OCI-LY3 (cell line): ENCODE measurements around the gene FAM240A.

Source experiments
- H2AFZ ChIP-seq: fragments of 200-600, 300-600 bp; shearing (Covaris generic); 2 replicates; pipeline ENCODE4 v1.6.0; 2014; ENCODE audit warnings: antibody characterized with exemption, low read depth, low read length
- H3K27ac ChIP-seq: fragments of 200-600, 300-600 bp; sonication (generic); 2 replicates; pipeline ENCODE4 v1.5.1; 2014; ENCODE audit warnings: mild to moderate bottlenecking, low read length, moderate library complexity, mixed read lengths
- H3K27me3 ChIP-seq: fragments of 200-600, 300-600 bp; sonication (generic); 2 replicates; pipeline ENCODE4 v1.6.1; 2014; ENCODE audit warnings: low read depth, low read length, mixed read lengths
- H3K36me3 ChIP-seq: fragments of 200-600, 300-600 bp; sonication (generic); replicated peaks from 2 replicates; pipeline ENCODE3; 2014; ENCODE audit warnings: low read depth, low read length, mixed read lengths
- H3K4me1 ChIP-seq: fragments of 300-600, 200-600 bp; sonication (generic); 2 replicates; pipeline ENCODE4 v1.6.1; 2014; ENCODE audit warnings: low read length, mixed read lengths
- H3K4me2 ChIP-seq: fragments of 200-600, 300-600 bp; sonication (generic); 2 replicates; pipeline ENCODE4 v1.6.1; 2014; ENCODE audit warnings: low read length, mixed read lengths
- H3K4me3 ChIP-seq: fragments of 300-600, 200-600 bp; sonication (generic); 2 replicates; pipeline ENCODE4 v1.5.1; 2014; ENCODE audit warnings: antibody characterized with exemption, mild to moderate bottlenecking, low read length, moderate library complexity
- H3K79me2 ChIP-seq: fragments of 300-600, 200-600 bp; shearing (Covaris generic); 2 replicates; pipeline ENCODE4 v1.6.1; 2014; ENCODE audit warnings: mild to moderate bottlenecking, low read length, mixed read lengths
- H3K9ac ChIP-seq: fragments of 300-600, 200-600 bp; shearing (Covaris generic); 2 replicates; pipeline ENCODE4 v1.6.0; 2014; ENCODE audit warnings: mild to moderate bottlenecking, low read length, moderate library complexity
- H3K9me3 ChIP-seq: fragments of 200-600, 300-600 bp; shearing (Covaris generic); 2 replicates; pipeline ENCODE4 v1.6.1; 2014; ENCODE audit warnings: low read length, mixed read lengths; ENCODE audit not compliant: insufficient read depth
- H4K20me1 ChIP-seq: fragments of 200-600, 300-600 bp; sonication (generic); 2 replicates; pipeline ENCODE4 v1.6.1; 2016; ENCODE audit warnings: low read length, mixed read lengths; ENCODE audit not compliant: insufficient read depth
- EZH2phosphoT487 ChIP-seq: fragments of 200-600 bp; shearing (Covaris generic); IDR thresholded peaks from 2 replicates; pipeline ENCODE4 v1.6.1; 2018; ENCODE audit warnings: antibody characterized with exemption, mixed run types, low read depth
- TF ChIP-seq, protein P1 (sequence below): fragments of 200-600, 300-600 bp; sonication (generic); IDR thresholded peaks from 2 replicates; pipeline ENCODE4 v1.5.1; 2014; ENCODE audit warnings: antibody characterized with exemption, low read length, low read depth

FAM240A gene

DNA sequence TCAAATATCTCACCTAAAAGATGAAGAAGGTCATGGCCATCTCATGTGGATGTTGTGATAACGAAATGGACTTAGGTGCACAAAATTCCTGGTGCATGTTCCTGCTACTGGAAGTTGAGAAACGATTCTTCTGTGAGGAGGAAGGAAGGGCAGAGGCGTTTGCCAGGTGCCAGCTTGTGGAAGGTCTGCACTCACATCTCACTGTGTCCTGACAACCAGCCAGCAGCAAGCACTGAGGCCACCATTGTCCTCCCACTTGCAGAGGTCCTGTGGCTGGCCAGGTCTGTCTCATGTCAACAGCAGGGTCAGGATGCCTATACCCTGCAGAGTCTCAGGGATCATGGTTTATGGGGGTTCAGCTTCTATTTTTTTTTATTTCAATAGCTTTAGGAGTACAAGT lies 3.7 kb downstream of the FAM240A start:
- Histone ChIP-seq H3K79me2 (no peaks in the 10 kb centered on the region), H3K4me3 (no peak overlapping the region), H3K27ac (no peak overlapping the region), H3K9ac (no peak overlapping the region), H3K9me3 (no peaks in the 10 kb centered on the region), H3K27me3 (peaks cover 49% of the 10 kb centered on the region), H2AFZ (no peak overlapping the region), H3K4me2 (no peak overlapping the region), H3K4me1 (no peaks in the 10 kb centered on the region), H4K20me1 (no peaks in the 10 kb centered on the region), H3K36me3 (no peaks in the 10 kb centered on the region)
- TF ChIP-seq, protein P1, sequence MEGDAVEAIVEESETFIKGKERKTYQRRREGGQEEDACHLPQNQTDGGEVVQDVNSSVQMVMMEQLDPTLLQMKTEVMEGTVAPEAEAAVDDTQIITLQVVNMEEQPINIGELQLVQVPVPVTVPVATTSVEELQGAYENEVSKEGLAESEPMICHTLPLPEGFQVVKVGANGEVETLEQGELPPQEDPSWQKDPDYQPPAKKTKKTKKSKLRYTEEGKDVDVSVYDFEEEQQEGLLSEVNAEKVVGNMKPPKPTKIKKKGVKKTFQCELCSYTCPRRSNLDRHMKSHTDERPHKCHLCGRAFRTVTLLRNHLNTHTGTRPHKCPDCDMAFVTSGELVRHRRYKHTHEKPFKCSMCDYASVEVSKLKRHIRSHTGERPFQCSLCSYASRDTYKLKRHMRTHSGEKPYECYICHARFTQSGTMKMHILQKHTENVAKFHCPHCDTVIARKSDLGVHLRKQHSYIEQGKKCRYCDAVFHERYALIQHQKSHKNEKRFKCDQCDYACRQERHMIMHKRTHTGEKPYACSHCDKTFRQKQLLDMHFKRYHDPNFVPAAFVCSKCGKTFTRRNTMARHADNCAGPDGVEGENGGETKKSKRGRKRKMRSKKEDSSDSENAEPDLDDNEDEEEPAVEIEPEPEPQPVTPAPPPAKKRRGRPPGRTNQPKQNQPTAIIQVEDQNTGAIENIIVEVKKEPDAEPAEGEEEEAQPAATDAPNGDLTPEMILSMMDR = no peak
- TF ChIP-seq EZH2phosphoT487 = no peak

DNA sequence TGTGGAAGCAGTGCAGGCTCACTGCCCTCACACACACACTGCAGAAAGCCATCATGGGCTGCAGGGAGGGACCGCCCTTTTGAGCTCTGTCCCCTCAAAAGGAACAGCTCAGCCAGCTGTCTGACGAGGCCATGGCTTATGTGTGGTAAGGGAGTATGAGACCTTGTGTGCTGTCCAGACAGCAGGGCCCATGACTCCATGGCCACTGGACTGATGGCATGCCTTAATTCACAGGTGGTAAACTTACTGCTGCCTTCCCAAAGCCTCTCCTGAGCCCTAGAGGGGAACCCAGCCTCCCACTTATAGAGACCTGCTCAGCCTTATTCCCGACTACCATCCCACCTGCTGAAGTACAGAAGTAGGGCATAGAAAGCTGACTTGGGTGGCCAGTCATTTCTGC lies 5.6 kb downstream of the FAM240A start:
- H3K4me2 ChIP-seq = no peak overlapping the region
- no peaks in the 10 kb centered on the region for H3K9me3 ChIP-seq
- H3K36me3 ChIP-seq = no peaks in the 10 kb centered on the region

DNA sequence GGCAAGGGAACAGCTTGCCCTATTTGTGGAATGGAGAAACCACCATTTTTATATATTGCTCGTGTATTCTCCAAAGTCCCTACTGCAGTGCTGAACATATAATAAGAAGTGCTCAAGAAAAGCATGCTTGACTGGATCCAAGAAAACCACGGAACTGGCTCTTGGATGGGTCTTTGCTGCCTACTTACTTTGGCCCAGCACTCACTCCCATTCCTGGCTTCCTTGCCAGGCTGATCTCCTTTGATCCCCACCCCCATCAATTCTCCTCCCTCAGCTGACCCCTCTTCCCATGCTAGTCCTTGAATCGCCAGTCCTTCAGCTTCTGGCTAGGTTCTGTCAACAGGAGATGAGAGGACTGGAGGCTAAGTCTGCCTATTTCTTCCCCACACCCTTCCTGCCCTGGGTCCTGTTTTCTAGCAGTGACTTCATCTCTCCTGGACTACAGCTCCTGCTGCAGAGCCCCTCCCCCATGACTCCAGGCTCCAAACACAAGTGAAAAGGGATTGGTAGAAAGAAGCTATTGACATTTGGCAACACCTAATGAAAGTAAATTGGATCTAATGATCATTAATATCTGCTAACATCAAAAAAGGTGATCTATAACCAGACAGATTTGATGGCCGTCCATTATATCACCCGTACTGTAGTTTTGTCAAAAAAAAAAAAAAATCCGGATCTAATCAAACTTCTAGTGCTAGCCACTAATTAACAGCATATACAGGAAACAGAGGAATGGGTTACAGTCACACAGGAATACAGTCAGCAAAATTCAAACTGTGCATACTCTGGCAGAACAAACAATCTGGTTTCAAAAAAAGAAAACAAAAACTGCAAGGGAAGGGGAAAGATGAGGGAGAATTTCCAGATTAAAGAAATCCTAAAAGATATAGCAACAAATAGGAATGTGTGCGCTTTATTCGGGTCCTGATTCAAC lies 7.8 kb downstream of the FAM240A start:
- H3K9ac ChIP-seq = no peak overlapping the region
- no peak overlapping the region for H3K27ac ChIP-seq
- no peak overlapping the region for H2AFZ ChIP-seq
- TF ChIP-seq, protein P1 = no peak
- no peak for TF ChIP-seq EZH2phosphoT487
- H3K27me3 ChIP-seq = peaks cover 51% of the 10 kb centered on the region
- H3K4me1 ChIP-seq = no peaks in the 10 kb centered on the region
- H3K9me3 ChIP-seq = no peaks in the 10 kb centered on the region
- no peak overlapping the region for H3K4me2 ChIP-seq
- H4K20me1 ChIP-seq = no peaks in the 10 kb centered on the region
- no peaks in the 10 kb centered on the region for H3K36me3 ChIP-seq
- no peaks in the 10 kb centered on the region for H3K79me2 ChIP-seq
- H3K4me3 ChIP-seq = no peak overlapping the region

More for the DNA sequence above, 5.6 kb downstream of the FAM240A start:
- TF ChIP-seq, protein P1 = no peak
- no peak for TF ChIP-seq EZH2phosphoT487
- Histone ChIP-seq H3K9ac (no peak overlapping the region), H3K4me1 (no peaks in the 10 kb centered on the region), H2AFZ (no peak overlapping the region), H3K27ac (no peak overlapping the region), H3K79me2 (no peaks in the 10 kb centered on the region), H3K4me3 (no peak overlapping the region), H3K27me3 (peaks cover 38% of the 10 kb centered on the region), H4K20me1 (no peaks in the 10 kb centered on the region)

DNA sequence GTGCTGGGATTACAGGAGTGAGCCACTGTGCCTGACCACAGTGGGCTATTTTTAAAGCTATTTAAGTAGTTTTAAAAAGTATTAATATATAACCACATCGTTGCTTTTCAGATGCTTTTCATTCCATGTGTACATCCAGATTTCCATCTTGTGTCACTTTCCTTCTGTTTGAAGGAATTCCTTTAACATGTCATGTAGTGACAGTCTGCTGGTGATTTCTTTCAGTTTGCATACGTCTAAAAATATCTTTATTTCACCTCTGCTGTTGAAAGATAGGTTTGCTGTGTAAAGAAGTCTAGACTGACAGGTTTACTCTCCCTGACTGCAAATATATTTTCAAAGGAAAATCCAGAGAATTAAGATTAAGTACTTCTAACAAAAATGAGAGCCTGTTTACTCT lies 12.2 kb downstream of the FAM240A start:
- Histone ChIP-seq H3K4me2 (no peak overlapping the region), H4K20me1 (no peaks in the 10 kb centered on the region), H3K9me3 (no peaks in the 10 kb centered on the region), H3K4me1 (peaks cover 7% of the 10 kb centered on the region), H3K9ac (no peak overlapping the region), H3K27ac (no peak overlapping the region), H2AFZ (no peak overlapping the region), H3K79me2 (no peaks in the 10 kb centered on the region), H3K27me3 (peaks cover 21% of the 10 kb centered on the region), H3K4me3 (no peak overlapping the region), H3K36me3 (no peaks in the 10 kb centered on the region)
- TF ChIP-seq, protein P1 = no peak
- no peak for TF ChIP-seq EZH2phosphoT487
